Measurements from ENCODE around the gene FGD6.
A peak's percentile ranks its signal among the peaks of the same experiment; 100 is the strongest.

The FGD6 gene

DNA sequence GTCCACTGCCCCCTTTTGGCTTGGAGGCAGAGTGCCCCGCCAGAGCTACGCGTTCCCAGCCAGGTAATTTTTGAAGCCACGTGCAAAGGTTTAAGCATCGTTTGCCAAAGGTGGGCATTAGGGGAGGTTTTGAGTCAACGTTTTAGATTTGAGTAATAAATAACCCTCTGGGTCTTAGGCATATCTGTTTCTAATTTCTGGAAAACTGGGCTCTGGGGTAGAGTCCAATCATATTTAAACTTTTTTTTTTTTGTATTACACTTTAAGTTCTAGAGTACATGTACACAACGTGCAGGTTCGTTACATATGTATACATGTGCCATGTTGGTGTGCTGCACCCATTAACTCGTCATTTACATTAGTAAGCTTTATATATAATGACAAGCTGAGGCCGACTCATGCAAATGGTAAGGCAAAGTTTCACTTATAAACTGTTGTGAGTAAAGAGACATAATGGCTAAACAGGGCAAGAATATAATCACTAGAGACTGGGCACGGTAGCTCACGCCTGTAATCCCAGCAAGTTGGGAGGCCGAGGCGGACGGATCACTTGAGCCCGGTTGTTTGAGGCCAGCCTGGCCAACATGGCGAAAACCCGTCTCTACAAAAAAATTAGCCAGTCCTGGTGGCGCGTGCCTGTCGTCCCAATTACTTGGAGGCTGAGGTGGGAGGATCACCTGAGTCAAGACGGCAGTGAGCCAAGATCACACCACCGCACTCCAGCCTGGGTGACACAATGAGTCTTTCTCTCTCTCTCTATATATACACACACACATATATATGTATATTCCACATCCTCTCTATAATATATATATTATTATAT is 143.4 kb downstream of the FGD6 start:
- Histone ChIP-seq H2BK120ac (ENCODE audit: low read depth, low read length) (no peak overlapping the region), H4K8ac (ENCODE audit: low read depth, low read length) (no peak overlapping the region), H2BK15ac (ENCODE audit: low read length) (peak overlapping the region; percentile 38), H3K18ac (ENCODE audit: low read length) (peak overlapping the region; percentile 35), H3K23ac (ENCODE audit: low read depth, low read length, poor library complexity) (peak overlapping the region; percentile 96), H3K79me1 (ENCODE audit: low read depth, low read length) (peaks cover 4% of the 10 kb centered on the region), H3K14ac (ENCODE audit: low read length) (no peak overlapping the region), H3K4me1 (ENCODE audit: control insufficient read depth in 2 of 2, insufficient read depth in 1 of 2, low read depth in 1 of 2, low read length in 2 of 2) (peaks cover 0 to 4% of the 10 kb centered on the region in 2 donors), H2AK5ac (ENCODE audit: low read depth, low read length) (no peak overlapping the region), H3K27ac (replicated peaks; ENCODE audit: low read length) (no peak overlapping the region), H3K9ac (ENCODE audit: low read depth, low read length, poor library complexity) (no peak overlapping the region), H3K36me3 (replicated peaks in 1 of 2; ENCODE audit: control insufficient read depth in 2 of 2, insufficient read depth in 2 of 2, low read length in 2 of 2) (peaks cover 0 to 26% of the 10 kb centered on the region in 2 donors), H2BK12ac (ENCODE audit: low read length) (peak overlapping the region; percentile 16), H3K4ac (ENCODE audit: low read length) (no peak overlapping the region), H3K4me3 (ENCODE audit: low read length in 2 of 2) (peak overlapping the region in 1 of 2 donors; percentile 72), H2AFZ (ENCODE audit: low read length) (peak overlapping the region; percentile 98), H4K91ac (ENCODE audit: low read depth, low read length, poor library complexity) (no peak overlapping the region), H3K27me3 (ENCODE audit: control insufficient read depth in 3 of 3, insufficient read depth in 3 of 3, low read depth in 1 of 3, low read length in 3 of 3) (no peaks in the 10 kb centered on the region), H3K4me2 (ENCODE audit: insufficient read depth, low read length, poor library complexity, severe bottlenecking) (no peak overlapping the region), H2BK5ac (ENCODE audit: low read length) (no peak overlapping the region), H3K9me3 (replicated peaks in 1 of 2; ENCODE audit: control insufficient read depth in 2 of 2, insufficient read depth in 1 of 2, low read depth in 1 of 2, low read length in 2 of 2) (no peaks in the 10 kb centered on the region)
- WGBS, 2 donors (ENCODE audit: extremely low coverage in 2 of 2, insufficient read length in 2 of 2, insufficient replicate concordance in 1 of 2) = no CpG with 5 or more reads among the region's 23 CpGs
- DNase-seq (ENCODE audit: low spot score) = no peak

DNA sequence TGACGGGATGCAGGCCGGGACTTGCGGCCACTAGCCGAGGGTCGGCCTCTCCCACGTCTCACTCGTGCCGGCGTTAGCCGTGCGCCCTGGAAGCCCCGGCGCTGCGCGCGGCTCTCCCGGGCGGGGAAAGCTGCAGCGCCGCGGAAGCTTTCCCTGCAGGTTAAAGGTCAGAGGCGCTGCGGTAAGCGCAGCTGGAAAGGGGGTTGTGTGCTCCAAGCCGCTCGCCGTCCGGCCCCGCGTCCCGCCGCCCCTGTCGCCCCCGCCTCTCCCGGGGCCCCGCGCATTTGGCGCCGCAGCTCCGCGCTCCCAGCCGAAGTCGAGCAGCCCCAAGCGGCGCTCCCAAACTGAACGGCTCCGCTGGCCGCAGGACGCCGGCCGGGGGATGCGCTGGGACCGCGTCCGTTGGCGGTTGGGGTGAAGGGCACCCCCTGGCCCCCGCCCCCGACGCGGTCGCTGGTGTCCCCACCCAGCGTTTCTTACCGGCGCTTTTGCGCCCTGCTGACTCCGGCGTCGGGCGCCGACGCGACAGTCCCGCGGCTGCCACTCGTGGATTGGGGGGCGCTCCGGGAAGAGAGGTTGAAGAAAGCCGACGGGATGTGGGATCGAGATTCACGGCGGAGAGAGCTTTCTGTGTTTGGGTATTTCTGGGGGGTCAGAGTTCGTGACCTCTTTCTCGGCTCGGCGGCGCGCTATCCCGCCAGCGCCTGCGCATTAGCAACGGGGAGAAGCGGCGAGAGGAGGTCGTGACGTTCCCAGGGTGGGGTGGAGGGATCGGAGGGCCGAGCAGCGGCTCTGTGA is 144.2 kb downstream of the FGD6 start, which contains the start of gene NR2C1:
Gene NR2C1, minus strand, starts transcription at position 719 of the 798 bp plus-strand sequence. CDS start 6,234 bp downstream, outside the sequence.
- peak within 1 kb of the TSS; percentile 98 for H2AFZ ChIP-seq (ENCODE audit: low read length)
- no peak within 1 kb of the TSS for H4K8ac ChIP-seq (ENCODE audit: low read depth, low read length)
- H2BK5ac ChIP-seq (ENCODE audit: low read length) = peak within 1 kb of the TSS; percentile 100
- H3K18ac ChIP-seq (ENCODE audit: low read length) = peak within 1 kb of the TSS; percentile 94
- peak within 1 kb of the TSS; percentile 97 for H3K14ac ChIP-seq (ENCODE audit: low read length)
- no peak within 1 kb of the TSS for H3K4ac ChIP-seq (ENCODE audit: low read length)
- peak within 1 kb of the TSS; percentile 96 for H3K23ac ChIP-seq (ENCODE audit: low read depth, low read length, poor library complexity)
- H3K9me3 ChIP-seq (replicated peaks in 1 of 2; ENCODE audit: control insufficient read depth in 2 of 2, insufficient read depth in 1 of 2, low read depth in 1 of 2, low read length in 2 of 2) = no peaks in the 10 kb centered on the region
- H2BK15ac ChIP-seq (ENCODE audit: low read length) = peak within 1 kb of the TSS; percentile 38
- no peaks in the 10 kb centered on the region for H3K27me3 ChIP-seq (ENCODE audit: control insufficient read depth in 3 of 3, insufficient read depth in 3 of 3, low read depth in 1 of 3, low read length in 3 of 3)
- peak within 1 kb of the TSS; percentile 72 for H2BK120ac ChIP-seq (ENCODE audit: low read depth, low read length)
- peak within 1 kb of the TSS; percentile 72 to 97 for H3K4me3 ChIP-seq (ENCODE audit: low read length in 2 of 2)
- peak within 1 kb of the TSS; percentile 16 for H2BK12ac ChIP-seq (ENCODE audit: low read length)
- H3K9ac ChIP-seq (ENCODE audit: low read depth, low read length, poor library complexity) = peak within 1 kb of the TSS; percentile 91
- H2AK5ac ChIP-seq (ENCODE audit: low read depth, low read length) = peak within 1 kb of the TSS; percentile 32
- peak; percentile 91 for DNase-seq (ENCODE audit: low spot score)
- H3K27ac ChIP-seq (replicated peaks; ENCODE audit: low read length) = peak within 1 kb of the TSS; percentile 93
- WGBS, 2 donors (ENCODE audit: extremely low coverage in 2 of 2, insufficient read length in 2 of 2, insufficient replicate concordance in 1 of 2) = no CpG with 5 or more reads among the region's 99 CpGs
- peak within 1 kb of the TSS; percentile 56 for H3K4me2 ChIP-seq (ENCODE audit: insufficient read depth, low read length, poor library complexity, severe bottlenecking)
- H3K36me3 ChIP-seq (replicated peaks in 1 of 2; ENCODE audit: control insufficient read depth in 2 of 2, insufficient read depth in 2 of 2, low read length in 2 of 2) = peaks cover 0 to 32% of the 10 kb centered on the region in 2 donors
- H3K4me1 ChIP-seq (ENCODE audit: control insufficient read depth in 2 of 2, insufficient read depth in 1 of 2, low read depth in 1 of 2, low read length in 2 of 2) = peaks cover 0 to 4% of the 10 kb centered on the region in 2 donors
- no peak within 1 kb of the TSS for H4K91ac ChIP-seq (ENCODE audit: low read depth, low read length, poor library complexity)
- H3K79me1 ChIP-seq (ENCODE audit: low read depth, low read length) = peaks cover 4% of the 10 kb centered on the region

DNA sequence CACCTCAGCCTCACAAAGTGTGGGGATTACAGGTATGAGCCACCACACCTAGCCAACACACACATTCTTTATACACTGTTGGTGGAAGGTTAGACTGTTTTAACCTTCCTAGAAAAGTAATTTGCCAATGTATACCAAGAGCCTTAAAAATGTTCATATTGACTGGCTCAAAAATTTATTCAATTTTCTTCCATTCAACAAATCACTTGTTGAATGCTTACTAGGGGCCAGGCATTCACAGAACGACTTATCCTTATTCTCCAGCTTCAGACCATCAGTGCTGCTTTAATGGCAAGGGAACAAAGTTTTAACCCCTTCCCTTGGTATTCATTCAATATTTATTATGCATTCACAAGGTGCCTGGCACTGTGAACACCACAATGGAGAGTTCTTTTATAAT is 146.9 kb downstream of the FGD6 start:
- no peak overlapping the region for H2BK12ac ChIP-seq (ENCODE audit: low read length)
- WGBS, 2 donors (ENCODE audit: extremely low coverage in 2 of 2, insufficient read length in 2 of 2, insufficient replicate concordance in 1 of 2) = no CpG with 5 or more reads among the region's 1 CpG
- H3K27ac ChIP-seq (replicated peaks; ENCODE audit: low read length) = no peak overlapping the region

More for the DNA sequence above, 146.9 kb downstream of the FGD6 start:
- Histone ChIP-seq H4K91ac (ENCODE audit: low read depth, low read length, poor library complexity) (no peak overlapping the region), H4K8ac (ENCODE audit: low read depth, low read length) (no peak overlapping the region), H3K27me3 (ENCODE audit: control insufficient read depth in 3 of 3, insufficient read depth in 3 of 3, low read depth in 1 of 3, low read length in 3 of 3) (no peaks in the 10 kb centered on the region), H3K4ac (ENCODE audit: low read length) (no peak overlapping the region), H2BK120ac (ENCODE audit: low read depth, low read length) (no peak overlapping the region), H3K18ac (ENCODE audit: low read length) (no peak overlapping the region), H3K9ac (ENCODE audit: low read depth, low read length, poor library complexity) (no peak overlapping the region), H3K23ac (ENCODE audit: low read depth, low read length, poor library complexity) (no peak overlapping the region), H3K79me1 (ENCODE audit: low read depth, low read length) (peaks cover 4% of the 10 kb centered on the region), H2BK5ac (ENCODE audit: low read length) (no peak overlapping the region), H3K36me3 (replicated peaks in 1 of 2; ENCODE audit: control insufficient read depth in 2 of 2, insufficient read depth in 2 of 2, low read length in 2 of 2) (peaks cover 3 to 53% of the 10 kb centered on the region in 2 donors), H2AK5ac (ENCODE audit: low read depth, low read length) (no peak overlapping the region), H3K9me3 (replicated peaks in 1 of 2; ENCODE audit: control insufficient read depth in 2 of 2, insufficient read depth in 1 of 2, low read depth in 1 of 2, low read length in 2 of 2) (no peaks in the 10 kb centered on the region), H3K4me1 (ENCODE audit: control insufficient read depth in 2 of 2, insufficient read depth in 1 of 2, low read depth in 1 of 2, low read length in 2 of 2) (peaks cover 0 to 4% of the 10 kb centered on the region in 2 donors), H2AFZ (ENCODE audit: low read length) (no peak overlapping the region), H2BK15ac (ENCODE audit: low read length) (no peak overlapping the region), H3K4me2 (ENCODE audit: insufficient read depth, low read length, poor library complexity, severe bottlenecking) (no peak overlapping the region), H3K14ac (ENCODE audit: low read length) (no peak overlapping the region), H3K4me3 (ENCODE audit: low read length in 2 of 2) (no peak overlapping the region)
- no peak for DNase-seq (ENCODE audit: low spot score)

All from neuronal stem cell (in vitro differentiated cells).